SK-N-SH treated with all-trans-retinoic acid at 6 μM for 48 hours (cell line): ENCODE results near the gene ASIC4.

Experiments used
- ARNTL ChIP-seq: fragments of 450-650 bp; formaldehyde crosslinking; IDR thresholded peaks from 2 replicates; pipeline ENCODE4 v1.5.0; 2020; ENCODE audit warnings: low read depth, mild to moderate bottlenecking, moderate library complexity, borderline replicate concordance
- BACH2 ChIP-seq: fragments of 250-450 bp; sonication (Bioruptor Pico); IDR thresholded peaks from 2 replicates; pipeline ENCODE4 v1.9.0; 2021; ENCODE audit warnings: mild to moderate bottlenecking, borderline replicate concordance
- CSDC2 ChIP-seq: fragments of 250-450 bp; sonication (Bioruptor Pico); IDR thresholded peaks from 2 replicates; pipeline ENCODE4 v1.5.0; 2020; ENCODE audit warnings: mild to moderate bottlenecking, moderate library complexity
- TCF4 ChIP-seq: fragments of 250-450 bp; sonication (Bioruptor Pico); IDR thresholded peaks from 2 replicates; pipeline ENCODE4 v1.8.0; 2021; ENCODE audit warnings: mild to moderate bottlenecking, moderate library complexity, borderline replicate concordance
- TOX ChIP-seq: fragments of 250-450 bp; sonication (Bioruptor Pico); IDR thresholded peaks from 2 replicates; pipeline ENCODE4 v1.8.0; 2021; ENCODE audit warnings: mild to moderate bottlenecking, moderate library complexity, borderline replicate concordance
- ZFP30 ChIP-seq: fragments of 450-650 bp; formaldehyde crosslinking; IDR thresholded peaks from 2 replicates; pipeline ENCODE4 v1.5.0; 2022; ENCODE audit warnings: mild to moderate bottlenecking, moderate library complexity
- ZNF70 ChIP-seq: fragments of 450-650 bp; formaldehyde crosslinking; IDR thresholded peaks from 2 replicates; pipeline ENCODE4 v1.5.0; 2020; ENCODE audit warnings: mild to moderate bottlenecking, moderate library complexity
- TF ChIP-seq, protein P1 (sequence below): fragments of 250-450 bp; sonication (Bioruptor Pico); IDR thresholded peaks from 2 replicates; pipeline ENCODE4 v1.5.1; 2021; ENCODE audit warnings: mild to moderate bottlenecking, moderate library complexity
- TF ChIP-seq, protein P2 (sequence below): fragments of 250-450 bp; sonication (Bioruptor Pico); IDR thresholded peaks from 2 replicates; pipeline ENCODE4 v1.5.1; 2020; ENCODE audit warnings: low read depth, mild to moderate bottlenecking, moderate library complexity

DNA sequence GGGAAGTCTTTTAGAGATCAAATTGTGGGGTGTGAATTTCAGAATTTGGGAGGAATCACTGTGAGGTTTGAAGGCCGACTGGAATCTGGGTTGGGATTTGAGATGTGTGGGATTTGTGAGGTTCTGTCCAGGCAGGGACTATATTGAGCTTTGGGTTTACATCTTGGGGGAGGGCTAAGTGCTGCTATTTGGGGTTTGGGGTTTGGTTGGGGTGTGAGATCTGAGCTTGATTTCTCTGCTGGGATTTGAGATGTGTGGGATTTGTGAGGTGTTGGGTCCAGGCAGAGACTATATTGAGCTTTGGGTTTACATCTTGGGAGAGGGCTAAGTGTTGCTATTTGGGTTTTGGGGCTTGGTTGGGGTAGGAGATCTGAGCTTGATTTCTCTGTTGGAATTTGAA is 14.7 kb upstream of the ASIC4 start:
- TF ChIP-seq CSDC2 (CRISPR knock-in tag) (no peak), BACH2 (no peak), ZFP30 (no peak), ZNF70 (CRISPR knock-in tag) (no peak), ARNTL (no peak), TOX (CRISPR knock-in tag) (no peak), TCF4 (CRISPR knock-in tag) (no peak)
- TF ChIP-seq, protein P1, sequence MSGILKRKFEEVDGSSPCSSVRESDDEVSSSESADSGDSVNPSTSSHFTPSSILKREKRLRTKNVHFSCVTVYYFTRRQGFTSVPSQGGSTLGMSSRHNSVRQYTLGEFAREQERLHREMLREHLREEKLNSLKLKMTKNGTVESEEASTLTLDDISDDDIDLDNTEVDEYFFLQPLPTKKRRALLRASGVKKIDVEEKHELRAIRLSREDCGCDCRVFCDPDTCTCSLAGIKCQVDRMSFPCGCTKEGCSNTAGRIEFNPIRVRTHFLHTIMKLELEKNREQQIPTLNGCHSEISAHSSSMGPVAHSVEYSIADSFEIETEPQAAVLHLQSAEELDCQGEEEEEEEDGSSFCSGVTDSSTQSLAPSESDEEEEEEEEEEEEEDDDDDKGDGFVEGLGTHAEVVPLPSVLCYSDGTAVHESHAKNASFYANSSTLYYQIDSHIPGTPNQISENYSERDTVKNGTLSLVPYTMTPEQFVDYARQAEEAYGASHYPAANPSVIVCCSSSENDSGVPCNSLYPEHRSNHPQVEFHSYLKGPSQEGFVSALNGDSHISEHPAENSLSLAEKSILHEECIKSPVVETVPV (CRISPR knock-in tag), result no peak
- TF ChIP-seq, protein P2, sequence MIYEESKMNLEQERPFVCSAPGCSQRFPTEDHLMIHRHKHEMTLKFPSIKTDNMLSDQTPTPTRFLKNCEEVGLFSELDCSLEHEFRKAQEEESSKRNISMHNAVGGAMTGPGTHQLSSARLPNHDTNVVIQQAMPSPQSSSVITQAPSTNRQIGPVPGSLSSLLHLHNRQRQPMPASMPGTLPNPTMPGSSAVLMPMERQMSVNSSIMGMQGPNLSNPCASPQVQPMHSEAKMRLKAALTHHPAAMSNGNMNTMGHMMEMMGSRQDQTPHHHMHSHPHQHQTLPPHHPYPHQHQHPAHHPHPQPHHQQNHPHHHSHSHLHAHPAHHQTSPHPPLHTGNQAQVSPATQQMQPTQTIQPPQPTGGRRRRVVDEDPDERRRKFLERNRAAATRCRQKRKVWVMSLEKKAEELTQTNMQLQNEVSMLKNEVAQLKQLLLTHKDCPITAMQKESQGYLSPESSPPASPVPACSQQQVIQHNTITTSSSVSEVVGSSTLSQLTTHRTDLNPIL (CRISPR knock-in tag), result no peak
